Loucy (cell line): Measurements from ENCODE around the gene SAAL1.

Experiments used
- H2AFZ ChIP-seq: fragments of 200-600 bp; sonication (generic); 2 replicates; pipeline ENCODE4 v1.6.0; 2016; ENCODE audit warnings: antibody characterized with exemption, mild to moderate bottlenecking, low read length, moderate library complexity
- H3F3A ChIP-seq: fragments of 200-600 bp; 2 replicates; pipeline ENCODE4 v1.6.0; 2016; ENCODE audit warnings: antibody characterized with exemption, low read depth, mild to moderate bottlenecking
- H3K27me3 ChIP-seq: fragments of 200-600 bp; sonication (generic); 2 replicates; pipeline ENCODE4 v1.6.1; 2014; ENCODE audit warnings: low read length, mild to moderate bottlenecking; ENCODE audit not compliant: insufficient read depth, poor library complexity, severe bottlenecking
- H3K36me3 ChIP-seq: fragments of 200-600 bp; sonication (generic); 2 replicates; pipeline ENCODE4 v1.6.1; 2016; ENCODE audit warnings: low read length; ENCODE audit not compliant: insufficient read depth
- H3K4me1 ChIP-seq: fragments of 200-600 bp; sonication (generic); 2 replicates; pipeline ENCODE4 v1.5.1; 2014; ENCODE audit warnings: low read length, mild to moderate bottlenecking; ENCODE audit not compliant: insufficient read depth, poor library complexity, severe bottlenecking
- H3K4me2 ChIP-seq: fragments of 200-600 bp; sonication (generic); 2 replicates; pipeline ENCODE4 v1.6.0; 2014; ENCODE audit warnings: antibody characterized with exemption, low read length, low read depth, mild to moderate bottlenecking; ENCODE audit not compliant: poor library complexity, severe bottlenecking
- H3K4me3 ChIP-seq: fragments of 200-600 bp; sonication (generic); 2 replicates; pipeline ENCODE4 v1.5.1; 2014; ENCODE audit warnings: low read length, mild to moderate bottlenecking, mixed read lengths; ENCODE audit not compliant: poor library complexity, severe bottlenecking
- H3K79me2 ChIP-seq: fragments of 200-600 bp; sonication (generic); 2 replicates; pipeline ENCODE4 v1.6.1; 2014; ENCODE audit warnings: low read length; ENCODE audit not compliant: insufficient read depth
- H3K9ac ChIP-seq: fragments of 200-600 bp; sonication (generic); 2 replicates; pipeline ENCODE4 v1.6.0; 2014; ENCODE audit warnings: mild to moderate bottlenecking, low read depth, low read length, moderate library complexity; ENCODE audit not compliant: poor library complexity, severe bottlenecking
- H3K9me2 ChIP-seq: fragments of 200-600 bp; sonication (generic); replicated peaks from 2 replicates; pipeline ENCODE4 v1.6.1; 2016; ENCODE audit warnings: low read depth, low read length, mixed read lengths
- H3K9me3 ChIP-seq: fragments of 200-600 bp; sonication (generic); 2 replicates; pipeline ENCODE4 v1.6.1; 2014; ENCODE audit warnings: mild to moderate bottlenecking, antibody characterized with exemption, low read length, low read depth; ENCODE audit not compliant: insufficient read depth
- H4K20me1 ChIP-seq: fragments of 200-600 bp; sonication (generic); 2 replicates; pipeline ENCODE4 v1.6.0; 2014; ENCODE audit warnings: antibody characterized with exemption, low read length, mild to moderate bottlenecking; ENCODE audit not compliant: insufficient read depth, poor library complexity, severe bottlenecking
- CTCF ChIP-seq: fragments of 200-600 bp; sonication (generic); conservative IDR thresholded peaks from 2 replicates; pipeline ENCODE4 v1.5.1; 2014; ENCODE audit warnings: mild to moderate bottlenecking, antibody characterized with exemption, low read length
- EZH2phosphoT487 ChIP-seq: fragments of 200-600 bp; IDR thresholded peaks from 2 replicates; pipeline ENCODE4 v1.6.1; 2018; ENCODE audit warnings: antibody characterized with exemption, mild to moderate bottlenecking, moderate library complexity, borderline replicate concordance

Gene SAAL1

GRCh38 chr11:18088366-18088765 is 17.5 kb downstream of the SAAL1 start:
- Histone ChIP-seq H3K4me3 (no peak overlapping the region), H4K20me1 (peaks cover 3% of the 10 kb centered on the region), H3K4me1 (no peaks in the 10 kb centered on the region), H2AFZ (no peak overlapping the region), H3K9ac (no peak overlapping the region), H3K9me2 (no peaks in the 10 kb centered on the region), H3K4me2 (no peak overlapping the region), H3K27me3 (no peaks in the 10 kb centered on the region), H3K36me3 (peaks cover 81% of the 10 kb centered on the region), H3K9me3 (no peaks in the 10 kb centered on the region), H3K79me2 (no peaks in the 10 kb centered on the region), H3F3A (no peaks in the 10 kb centered on the region)
- TF ChIP-seq EZH2phosphoT487 = no peak
- no peak for TF ChIP-seq CTCF

GRCh38 chr11:18081551-18081950 is 24.3 kb downstream of the SAAL1 start:
- H3K27me3 ChIP-seq = no peaks in the 10 kb centered on the region
- no peaks in the 10 kb centered on the region for H3K9me2 ChIP-seq
- H3K4me3 ChIP-seq = no peak overlapping the region
- no peaks in the 10 kb centered on the region for H4K20me1 ChIP-seq
- no peaks in the 10 kb centered on the region for H3K79me2 ChIP-seq
- H3K9me3 ChIP-seq = no peaks in the 10 kb centered on the region
- TF ChIP-seq EZH2phosphoT487 (no peak), CTCF (no peak)
- peaks cover 52% of the 10 kb centered on the region for H3K36me3 ChIP-seq
- H3K9ac ChIP-seq = no peak overlapping the region
- no peaks in the 10 kb centered on the region for H3K4me1 ChIP-seq
- H2AFZ ChIP-seq = no peak overlapping the region
- H3F3A ChIP-seq = no peaks in the 10 kb centered on the region
- no peak overlapping the region for H3K4me2 ChIP-seq

- Histone ChIP-seq H3K79me2 (no peaks in the 10 kb centered on the region), H2AFZ (no peak overlapping the region), H3K4me1 (no peaks in the 10 kb centered on the region), H3K36me3 (peaks cover 44% of the 10 kb centered on the region), H3K4me3 (no peak overlapping the region), H3K4me2 (no peak overlapping the region), H3K9ac (no peak overlapping the region), H3K9me2 (no peaks in the 10 kb centered on the region), H3K9me3 (no peaks in the 10 kb centered on the region), H4K20me1 (no peaks in the 10 kb centered on the region), H3F3A (no peaks in the 10 kb centered on the region), H3K27me3 (no peaks in the 10 kb centered on the region)
- no peak for TF ChIP-seq CTCF
- no peak for TF ChIP-seq EZH2phosphoT487
Measured at GRCh38 chr11:18080451-18080850, 25.4 kb downstream of the SAAL1 start.
